ENCODE results near the gene USP6NL. TPM values are rescaled to one million over a fixed set of nuclear protein-coding genes. Genes with fewer than 3 reads are reported as not detected.

USP6NL gene
- total and polyA plus RNA-seq, 2 donors, result 8.1 to 12.3 TPM

- 11% methylated on average over 9 of the region's 9 CpGs for WGBS
- Histone ChIP-seq H3K36me3 (ENCODE audit: control insufficient read depth in 2 of 2, insufficient read depth in 2 of 2, low read length in 1 of 2) (no peaks in the 10 kb centered on the region), H3K27ac (ENCODE audit: low read depth in 1 of 2, low read length in 1 of 2) (peak overlapping the region in 1 of 2 donors; percentile 70), H3K4me3 (ENCODE audit: low read length in 2 of 2) (peak overlapping the region; percentile 78 to 97), H3K4me1 (ENCODE audit: control insufficient read depth in 2 of 2, insufficient read depth in 2 of 2, low read length in 2 of 2) (peaks cover 4 to 21% of the 10 kb centered on the region in 2 donors), H3K27me3 (ENCODE audit: control insufficient read depth in 2 of 2, insufficient read depth in 1 of 2, low read length in 1 of 2) (no peaks in the 10 kb centered on the region), H3K9me3 (ENCODE audit: control insufficient read depth in 2 of 2, insufficient read depth in 1 of 2, low read length in 1 of 2) (no peaks in the 10 kb centered on the region)
- DNase-seq (ENCODE audit: low read depth in 6 of 9, low spot score in 9 of 9), result peak in 1 of 9 donors; percentile 34
Observed at GRCh38 chr10:11610166-11610825, 1.2 kb downstream of the USP6NL start.

DNA sequence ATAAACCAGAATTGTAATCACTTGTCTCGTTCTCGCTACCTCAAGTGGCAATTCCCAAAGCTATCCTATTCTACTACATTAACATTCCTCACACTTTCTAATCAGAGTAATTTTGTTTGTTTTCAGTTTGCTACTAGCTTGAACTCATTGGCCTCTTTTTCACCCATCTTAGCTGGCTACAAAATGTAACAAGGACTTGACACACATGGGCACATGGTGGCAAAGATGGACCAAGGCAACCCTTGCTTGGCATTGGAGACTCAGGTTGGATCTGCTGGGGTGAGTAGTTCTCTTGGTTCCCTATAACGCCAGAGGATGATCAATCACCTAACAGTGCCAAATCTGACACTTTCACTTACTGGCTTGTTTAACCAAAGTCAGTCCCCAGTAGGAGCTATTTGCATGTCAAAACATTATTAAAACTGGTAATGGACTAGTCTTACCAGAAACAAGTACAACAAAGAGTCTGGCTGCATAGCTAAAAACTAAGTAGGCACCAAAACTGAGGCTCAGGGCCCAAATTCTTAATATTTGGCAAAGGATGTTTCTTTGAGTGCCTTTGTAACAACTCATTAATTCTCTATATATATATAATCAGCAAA, 1.9 kb downstream of the USP6NL start:
- Histone ChIP-seq H3K9me3 (ENCODE audit: control insufficient read depth in 2 of 2, insufficient read depth in 1 of 2, low read length in 1 of 2) (no peaks in the 10 kb centered on the region), H3K27me3 (ENCODE audit: control insufficient read depth in 2 of 2, insufficient read depth in 1 of 2, low read length in 1 of 2) (no peaks in the 10 kb centered on the region), H3K27ac (ENCODE audit: low read depth in 1 of 2, low read length in 1 of 2) (no peak overlapping the region), H3K4me1 (ENCODE audit: control insufficient read depth in 2 of 2, insufficient read depth in 2 of 2, low read length in 2 of 2) (peaks cover 4 to 21% of the 10 kb centered on the region in 2 donors), H3K36me3 (ENCODE audit: control insufficient read depth in 2 of 2, insufficient read depth in 2 of 2, low read length in 1 of 2) (no peaks in the 10 kb centered on the region), H3K4me3 (ENCODE audit: low read length in 2 of 2) (no peak overlapping the region)
- DNase-seq (ENCODE audit: low read depth in 6 of 9, low spot score in 9 of 9), result no peak
- WGBS, result 91% methylated on average over 3 of the region's 3 CpGs

DNA sequence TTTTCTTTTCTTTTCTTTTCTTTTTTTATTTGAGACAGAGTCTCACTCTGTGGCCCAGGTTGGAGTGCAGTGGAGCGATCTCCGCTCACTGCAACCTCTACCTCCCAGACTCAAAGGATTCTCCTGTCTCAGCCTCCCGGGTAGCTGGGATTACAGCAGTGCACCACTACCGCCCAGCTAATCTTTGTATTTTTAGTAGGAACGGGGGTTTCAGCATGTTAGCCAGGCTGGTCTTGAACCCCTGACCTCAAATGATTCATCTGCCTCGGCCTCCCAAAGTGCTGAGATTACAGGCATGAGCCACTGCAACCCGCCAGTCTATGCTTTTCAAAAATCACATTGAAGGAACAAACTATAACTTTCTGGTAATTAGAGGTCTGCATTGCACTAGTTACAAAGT, 2.4 kb downstream of the USP6NL start:
- WGBS, result 95% methylated on average over 7 of the region's 7 CpGs
- no peak for DNase-seq (ENCODE audit: low read depth in 6 of 9, low spot score in 9 of 9)
- peaks cover 4 to 21% of the 10 kb centered on the region in 2 donors for H3K4me1 ChIP-seq (ENCODE audit: control insufficient read depth in 2 of 2, insufficient read depth in 2 of 2, low read length in 2 of 2)
- no peaks in the 10 kb centered on the region for H3K27me3 ChIP-seq (ENCODE audit: control insufficient read depth in 2 of 2, insufficient read depth in 1 of 2, low read length in 1 of 2)
- H3K4me3 ChIP-seq (ENCODE audit: low read length in 2 of 2), result no peak overlapping the region
- no peaks in the 10 kb centered on the region for H3K9me3 ChIP-seq (ENCODE audit: control insufficient read depth in 2 of 2, insufficient read depth in 1 of 2, low read length in 1 of 2)
- H3K27ac ChIP-seq (ENCODE audit: low read depth in 1 of 2, low read length in 1 of 2), result no peak overlapping the region
- no peaks in the 10 kb centered on the region for H3K36me3 ChIP-seq (ENCODE audit: control insufficient read depth in 2 of 2, insufficient read depth in 2 of 2, low read length in 1 of 2)

- H3K4me3 ChIP-seq (ENCODE audit: low read length in 2 of 2), result no peak overlapping the region
Observed at GRCh38 chr10:11608159-11609013, 3.1 kb downstream of the USP6NL start.

GRCh38 chr10:11605807-11606408, 5.5 kb downstream of the USP6NL start:
- H3K4me1 ChIP-seq (ENCODE audit: control insufficient read depth in 2 of 2, insufficient read depth in 2 of 2, low read length in 2 of 2), result peaks cover 4 to 12% of the 10 kb centered on the region in 2 donors
- H3K27me3 ChIP-seq (ENCODE audit: control insufficient read depth in 2 of 2, insufficient read depth in 1 of 2, low read length in 1 of 2), result no peaks in the 10 kb centered on the region
- no peak overlapping the region for H3K4me3 ChIP-seq (ENCODE audit: low read length in 2 of 2)
- no peak for DNase-seq (ENCODE audit: low read depth in 6 of 9, low spot score in 9 of 9)
- H3K36me3 ChIP-seq (ENCODE audit: control insufficient read depth in 2 of 2, insufficient read depth in 2 of 2, low read length in 1 of 2), result no peaks in the 10 kb centered on the region
- 97% methylated on average over 2 of the region's 2 CpGs for WGBS
- no peak overlapping the region for H3K27ac ChIP-seq (ENCODE audit: low read depth in 1 of 2, low read length in 1 of 2)
- H3K9me3 ChIP-seq (ENCODE audit: control insufficient read depth in 2 of 2, insufficient read depth in 1 of 2, low read length in 1 of 2), result no peaks in the 10 kb centered on the region

More at GRCh38 chr10:11608159-11609013, 3.1 kb downstream of the USP6NL start:
- 85% methylated on average over 10 of the region's 10 CpGs for WGBS
- no peaks in the 10 kb centered on the region for H3K36me3 ChIP-seq (ENCODE audit: control insufficient read depth in 2 of 2, insufficient read depth in 2 of 2, low read length in 1 of 2)
- DNase-seq (ENCODE audit: low read depth in 6 of 9, low spot score in 9 of 9), result no peak
- H3K9me3 ChIP-seq (ENCODE audit: control insufficient read depth in 2 of 2, insufficient read depth in 1 of 2, low read length in 1 of 2), result no peaks in the 10 kb centered on the region
- no peak overlapping the region for H3K27ac ChIP-seq (ENCODE audit: low read depth in 1 of 2, low read length in 1 of 2)
- H3K4me1 ChIP-seq (ENCODE audit: control insufficient read depth in 2 of 2, insufficient read depth in 2 of 2, low read length in 2 of 2), result peaks cover 4 to 21% of the 10 kb centered on the region in 2 donors
- H3K27me3 ChIP-seq (ENCODE audit: control insufficient read depth in 2 of 2, insufficient read depth in 1 of 2, low read length in 1 of 2), result no peaks in the 10 kb centered on the region

GRCh38 chr10:11604865-11605650, 6.4 kb downstream of the USP6NL start:
- Histone ChIP-seq H3K4me1 (ENCODE audit: control insufficient read depth in 2 of 2, insufficient read depth in 2 of 2, low read length in 2 of 2) (peaks cover 4 to 12% of the 10 kb centered on the region in 2 donors), H3K4me3 (ENCODE audit: low read length in 2 of 2) (no peak overlapping the region), H3K36me3 (ENCODE audit: control insufficient read depth in 2 of 2, insufficient read depth in 2 of 2, low read length in 1 of 2) (no peaks in the 10 kb centered on the region), H3K9me3 (ENCODE audit: control insufficient read depth in 2 of 2, insufficient read depth in 1 of 2, low read length in 1 of 2) (no peaks in the 10 kb centered on the region), H3K27me3 (ENCODE audit: control insufficient read depth in 2 of 2, insufficient read depth in 1 of 2, low read length in 1 of 2) (no peaks in the 10 kb centered on the region), H3K27ac (ENCODE audit: low read depth in 1 of 2, low read length in 1 of 2) (peak overlapping the region in 1 of 2 donors; percentile 14)
- WGBS, result 32% methylated on average over 2 of the region's 2 CpGs
- DNase-seq (ENCODE audit: low read depth in 6 of 9, low spot score in 9 of 9), result peak in 1 of 9 donors; percentile 34

DNA sequence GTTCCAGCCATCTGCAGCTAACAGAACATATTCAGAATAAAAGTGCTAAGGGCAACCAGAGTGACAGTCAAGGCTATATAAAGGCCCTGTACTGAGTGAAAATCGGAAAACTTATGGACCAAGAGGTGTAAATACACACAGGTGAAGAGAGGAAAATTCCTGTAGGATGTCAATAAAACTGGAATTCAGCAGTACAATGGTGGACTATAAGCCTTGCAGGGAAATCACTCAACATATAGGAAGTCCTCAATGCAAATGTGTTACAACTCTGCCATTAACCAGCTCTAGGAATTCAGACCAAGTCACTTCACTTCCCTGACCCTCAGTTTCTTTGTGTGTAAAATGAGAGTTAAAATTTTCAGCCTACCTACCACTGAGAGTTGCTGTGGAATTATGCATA, 7.7 kb downstream of the USP6NL start:
- H3K27ac ChIP-seq (ENCODE audit: low read depth in 1 of 2, low read length in 1 of 2), result no peak overlapping the region

GRCh38 chr10:11602919-11603523, 8.4 kb downstream of the USP6NL start:
- 85% methylated on average over 7 of the region's 7 CpGs for WGBS
- Histone ChIP-seq H3K4me3 (ENCODE audit: low read length in 2 of 2) (no peak overlapping the region), H3K9me3 (ENCODE audit: control insufficient read depth in 2 of 2, insufficient read depth in 1 of 2, low read length in 1 of 2) (no peaks in the 10 kb centered on the region), H3K27ac (ENCODE audit: low read depth in 1 of 2, low read length in 1 of 2) (no peak overlapping the region), H3K27me3 (ENCODE audit: control insufficient read depth in 2 of 2, insufficient read depth in 1 of 2, low read length in 1 of 2) (no peaks in the 10 kb centered on the region), H3K36me3 (ENCODE audit: control insufficient read depth in 2 of 2, insufficient read depth in 2 of 2, low read length in 1 of 2) (no peaks in the 10 kb centered on the region), H3K4me1 (ENCODE audit: control insufficient read depth in 2 of 2, insufficient read depth in 2 of 2, low read length in 2 of 2) (no peaks in the 10 kb centered on the region)
- DNase-seq (ENCODE audit: low read depth in 6 of 9, low spot score in 9 of 9), result no peak

More for the DNA sequence above, 7.7 kb downstream of the USP6NL start:
- Histone ChIP-seq H3K4me3 (ENCODE audit: low read length in 2 of 2) (no peak overlapping the region), H3K36me3 (ENCODE audit: control insufficient read depth in 2 of 2, insufficient read depth in 2 of 2, low read length in 1 of 2) (no peaks in the 10 kb centered on the region), H3K27me3 (ENCODE audit: control insufficient read depth in 2 of 2, insufficient read depth in 1 of 2, low read length in 1 of 2) (no peaks in the 10 kb centered on the region), H3K9me3 (ENCODE audit: control insufficient read depth in 2 of 2, insufficient read depth in 1 of 2, low read length in 1 of 2) (no peaks in the 10 kb centered on the region), H3K4me1 (ENCODE audit: control insufficient read depth in 2 of 2, insufficient read depth in 2 of 2, low read length in 2 of 2) (peaks cover 0 to 4% of the 10 kb centered on the region in 2 donors)
- WGBS, result 100% methylated on average over 1 of the region's 1 CpG
- no peak for DNase-seq (ENCODE audit: low read depth in 6 of 9, low spot score in 9 of 9)

All from thymus (tissue), 11 donors.